22Rv1 (cell line): ENCODE measurements around the gene ANP32B.

Source experiments
- H3K27ac ChIP-seq: fragments of 450-650 bp; 2 replicates; pipeline ENCODE4 v1.5.1; 2017
- CTCF ChIP-seq: fragments of 450-650 bp; IDR thresholded peaks from 2 replicates; pipeline ENCODE4 v1.5.1; 2017; ENCODE audit warnings: mild to moderate bottlenecking
- ZFX ChIP-seq: fragments of 450-650 bp; IDR thresholded peaks from 2 replicates; pipeline ENCODE4 v1.6.1; 2017; ENCODE audit warnings: antibody characterized with exemption, borderline replicate concordance

The ANP32B gene

GRCh38 chr9:97980479-97980803 lies 2.7 kb upstream of the ANP32B start:
- TF ChIP-seq CTCF (no peak), ZFX (no peak)
- no peak overlapping the region for H3K27ac ChIP-seq

DNA sequence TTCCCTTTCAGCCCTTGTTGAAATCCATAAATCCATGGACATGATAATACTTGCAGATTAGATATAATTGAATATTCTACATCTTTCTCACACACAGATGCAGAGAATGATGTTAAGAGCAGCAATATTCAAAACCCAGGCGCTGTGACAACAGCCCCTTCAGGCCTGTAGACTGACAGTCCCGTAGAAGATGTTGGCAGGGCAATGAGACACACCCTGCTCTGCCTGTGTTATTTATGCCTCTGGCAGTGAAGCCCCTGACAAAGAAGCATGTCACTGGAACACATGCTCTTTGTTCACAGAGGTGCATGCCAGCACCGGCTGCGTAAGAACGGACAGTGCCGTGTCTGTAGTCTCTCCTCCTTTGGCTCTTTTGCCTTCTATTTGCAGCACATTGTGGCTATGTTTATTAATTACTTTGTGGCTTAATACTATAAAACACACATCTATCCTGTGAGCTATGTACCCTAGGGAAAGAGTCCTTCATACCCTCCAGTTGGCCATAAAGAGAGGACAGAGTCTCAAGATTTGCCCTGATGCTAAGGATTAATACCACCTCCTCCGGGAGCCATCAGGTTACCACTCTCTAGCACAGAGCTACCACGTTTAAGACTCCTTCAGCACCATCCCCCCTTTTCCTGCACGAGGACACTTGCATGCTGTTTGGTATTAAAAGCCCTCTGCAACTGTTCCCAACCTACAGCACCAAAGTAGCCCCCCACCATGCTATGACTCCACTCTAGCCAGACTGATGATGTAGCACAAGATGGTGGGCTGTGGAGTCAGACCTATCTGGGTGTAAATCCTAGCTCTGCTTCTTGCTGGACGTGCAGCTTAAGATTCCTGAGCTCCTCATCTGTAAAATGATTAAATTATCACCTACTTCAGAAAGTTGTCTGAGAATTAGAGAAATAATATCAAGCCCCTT lies 2.0 kb upstream of the ANP32B start:
- TF ChIP-seq ZFX, result no peak
- TF ChIP-seq CTCF, result no peak
- H3K27ac ChIP-seq, result no peak overlapping the region

DNA sequence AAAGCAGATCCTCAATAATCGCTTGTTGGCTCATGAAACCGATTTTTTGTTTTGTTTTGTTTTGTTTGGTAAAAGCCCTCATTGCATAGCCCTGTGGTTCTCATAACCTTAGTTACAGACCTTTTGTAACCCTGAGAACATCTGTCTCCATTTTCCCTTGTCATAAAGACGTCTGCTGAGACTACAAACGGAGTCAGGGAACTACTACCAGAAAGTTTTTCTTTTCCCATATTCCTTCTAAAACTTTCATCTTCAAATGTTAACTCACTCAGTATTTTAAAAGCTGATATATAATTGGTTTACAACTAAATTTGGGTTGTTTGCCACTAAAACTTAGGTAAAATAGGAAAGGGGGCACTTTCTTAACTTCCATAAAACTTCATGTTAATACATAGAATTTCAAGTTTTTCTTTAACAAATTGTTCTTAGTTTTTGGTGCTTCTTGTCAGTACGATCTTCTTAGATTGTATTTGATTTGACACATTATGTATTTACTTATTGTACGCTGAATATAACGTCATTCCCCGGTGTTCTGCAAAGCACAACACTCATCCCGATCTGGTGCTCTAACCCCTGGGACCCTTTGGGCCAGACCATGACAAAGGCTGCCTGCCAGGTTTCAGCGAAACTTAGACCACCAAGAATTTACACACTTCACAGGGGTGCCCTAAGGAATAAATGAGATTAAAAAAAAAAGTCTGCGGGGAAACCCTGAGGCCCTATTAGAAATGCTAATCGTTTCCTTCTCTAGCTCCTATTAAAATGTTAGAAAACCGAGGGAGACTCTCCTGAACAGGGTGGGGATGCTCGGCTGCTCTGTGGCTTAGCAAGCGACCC lies 1.1 kb upstream of the ANP32B start:
- no peak for TF ChIP-seq ZFX
- peak overlapping the region; percentile 98 for H3K27ac ChIP-seq

DNA sequence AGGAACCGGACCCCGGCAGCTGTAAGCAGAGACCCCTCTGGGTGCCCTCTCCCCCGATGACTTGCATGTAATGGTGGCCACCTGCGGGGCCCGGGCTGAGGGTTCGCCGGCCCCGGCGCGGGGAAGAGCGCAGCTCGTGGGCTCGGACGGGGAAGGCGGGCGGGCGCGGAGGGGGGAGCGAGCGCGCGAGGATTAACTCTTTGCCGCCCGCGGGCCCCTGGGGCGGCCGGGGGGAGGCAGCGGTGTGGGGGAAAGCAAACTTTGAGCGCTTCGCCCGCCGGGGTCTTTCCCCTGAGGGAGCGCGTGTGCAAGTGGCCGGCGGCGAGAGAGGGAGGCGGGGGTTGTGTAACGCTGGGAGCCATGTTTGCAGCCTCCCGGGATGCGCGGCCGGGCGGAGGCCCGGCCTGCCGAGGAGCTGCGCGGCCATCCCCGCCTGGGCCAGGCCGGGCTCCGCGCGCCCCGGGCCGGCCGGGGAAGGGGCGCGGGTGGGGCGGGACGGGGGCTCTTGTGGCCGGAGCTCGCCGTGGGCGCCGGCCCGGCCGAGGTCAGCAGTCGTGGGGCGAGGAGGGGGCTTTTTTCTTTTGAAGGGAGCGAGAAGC lies 547 bp downstream of the ANP32B start:
- no peak for TF ChIP-seq CTCF
- peak overlapping the region; percentile 98 for H3K27ac ChIP-seq

DNA sequence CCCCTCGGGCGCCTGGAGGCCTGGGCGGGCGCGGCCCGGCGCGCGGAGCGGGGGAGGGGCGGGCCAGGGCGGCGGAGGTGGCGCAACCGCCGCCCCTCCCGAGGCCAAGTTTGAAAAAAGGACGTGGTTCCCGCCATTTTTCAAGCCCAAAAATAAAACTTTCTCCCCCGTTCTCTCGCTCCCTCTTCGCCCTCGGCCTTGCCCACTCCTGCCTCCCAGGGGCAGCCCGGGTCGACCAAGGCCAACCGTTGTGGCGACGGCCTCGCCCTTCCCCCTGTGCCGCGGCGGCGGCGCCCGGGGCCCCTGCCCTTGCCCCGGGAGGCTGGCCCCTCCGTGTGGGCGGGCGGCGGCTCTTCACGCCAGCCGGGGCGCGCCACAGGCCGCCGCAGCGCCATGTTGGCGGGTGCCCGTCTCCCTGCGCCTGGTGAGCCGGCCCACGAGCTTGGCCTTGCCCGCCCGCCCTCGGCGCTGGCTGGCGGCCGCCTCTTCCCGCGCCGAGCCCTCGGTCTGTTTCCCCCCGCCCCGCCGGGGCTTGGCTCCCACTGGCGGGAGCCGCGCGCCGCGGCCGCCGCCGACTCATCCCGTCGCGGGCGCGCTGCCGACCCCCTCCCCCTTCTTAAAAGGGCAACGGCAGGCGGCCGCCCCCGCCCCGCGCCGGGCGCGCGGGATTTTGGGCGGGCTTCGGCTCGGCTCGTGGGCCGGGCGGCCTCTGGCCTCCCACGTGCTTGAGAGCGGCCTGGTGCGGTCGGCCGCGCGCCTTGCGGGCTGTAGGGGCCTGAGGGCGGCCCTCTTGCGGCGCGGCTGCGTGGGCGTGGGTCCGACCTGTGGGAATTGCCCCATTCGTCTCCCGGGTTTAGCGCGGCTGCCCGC lies 1.3 kb downstream of the ANP32B start:
- no peak for TF ChIP-seq CTCF
- TF ChIP-seq ZFX, result no peak
- peak overlapping the region; percentile 98 for H3K27ac ChIP-seq

- no peak for TF ChIP-seq ZFX
- TF ChIP-seq CTCF, result no peak
- H3K27ac ChIP-seq, result peak overlapping the region; percentile 98
Observed at GRCh38 chr9:97985058-97985861, 2.1 kb downstream of the ANP32B start.

DNA sequence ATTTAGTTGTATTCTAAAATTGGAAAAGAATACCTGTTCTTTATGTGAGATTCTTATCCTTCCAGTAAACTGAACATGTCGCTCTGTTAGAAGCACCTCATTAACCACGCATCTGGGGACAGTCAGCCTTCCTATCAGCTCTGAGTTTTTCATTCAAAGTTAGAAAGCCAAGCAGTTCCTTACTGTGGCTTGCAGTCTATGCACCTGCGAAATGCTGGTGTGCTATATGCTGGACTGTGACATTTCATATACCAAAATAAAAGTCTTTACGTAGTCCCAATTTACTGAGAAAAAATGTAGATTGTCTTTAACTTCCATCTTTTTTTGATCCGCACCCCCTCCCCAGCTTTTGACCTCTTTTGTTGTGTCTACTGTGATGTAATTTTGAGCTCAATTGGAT lies 4.3 kb downstream of the ANP32B start:
- TF ChIP-seq CTCF, result no peak
- no peak for TF ChIP-seq ZFX
- H3K27ac ChIP-seq, result no peak overlapping the region
